Fibroblast of lung (primary cell): Measurements from ENCODE around the gene SEC24C. TPM values are rescaled to one million over a fixed set of nuclear protein-coding genes. Genes with fewer than 3 reads are reported as not detected.

Experiments used
- DNase-seq, 2 donors: peaks; one replicate each; pipeline versions ENCODE4 v3.0.0 to v3.0.0-alpha.2; 2010; ENCODE audit warnings: low read depth in 2 of 2
- H2AFZ ChIP-seq: 2 replicates; pipeline ENCODE4 v1.5.1; 2012; ENCODE audit warnings: low read length, control low read depth, inconsistent platforms
- H3K27ac ChIP-seq: 2 replicates; pipeline ENCODE4 v1.5.1; 2011; ENCODE audit warnings: low read length, control low read depth; ENCODE audit not compliant: insufficient read depth
- H3K27me3 ChIP-seq: 2 replicates; pipeline ENCODE4 v1.5.1; 2011; ENCODE audit warnings: mild to moderate bottlenecking, low read length; ENCODE audit not compliant: control insufficient read depth, insufficient read depth
- H3K36me3 ChIP-seq: 2 replicates; pipeline ENCODE4 v1.5.1; 2011; ENCODE audit warnings: low read length; ENCODE audit not compliant: control insufficient read depth, insufficient read depth
- H3K4me1 ChIP-seq: 2 replicates; pipeline ENCODE4 v1.5.1; 2011; ENCODE audit warnings: low read length; ENCODE audit not compliant: control insufficient read depth, insufficient read depth; ENCODE audit errors: extremely low read depth
- H3K4me2 ChIP-seq: 2 replicates; pipeline ENCODE4 v1.5.1; 2011; ENCODE audit warnings: low read length, control low read depth; ENCODE audit not compliant: insufficient read depth; ENCODE audit errors: extremely low read depth
- H3K4me3 ChIP-seq, 4 experiments: fragments of 200-600 bp in 1 of 4; sonication (generic) in 1 of 4; replicated peaks in 1 of 4; 2 replicates each; pipeline ENCODE4 v1.5.1; 2011 to 2016; ENCODE audit warnings: low read length in 4 of 4, low read depth in 3 of 4, mild to moderate bottlenecking in 3 of 4, control low read depth in 2 of 4, inconsistent platforms in 1 of 4, mixed read lengths in 1 of 4; ENCODE audit not compliant: insufficient read depth in 1 of 4; ENCODE audit errors: control extremely low read depth in 1 of 4
- H3K79me2 ChIP-seq: 2 replicates; pipeline ENCODE4 v1.5.1; 2012; ENCODE audit warnings: mild to moderate bottlenecking, low read length, inconsistent platforms; ENCODE audit not compliant: control insufficient read depth, insufficient read depth
- H3K9ac ChIP-seq: 2 replicates; pipeline ENCODE4 v1.5.1; 2011; ENCODE audit warnings: mild to moderate bottlenecking, low read length, control low read depth; ENCODE audit not compliant: insufficient read depth
- H3K9me3 ChIP-seq: 2 replicates; pipeline ENCODE4 v1.5.1; 2012; ENCODE audit warnings: low read depth, low read length; ENCODE audit not compliant: control insufficient read depth, insufficient read depth
- H4K20me1 ChIP-seq: 2 replicates; pipeline ENCODE4 v1.5.1; 2011; ENCODE audit warnings: low read length; ENCODE audit not compliant: control insufficient read depth, insufficient read depth; ENCODE audit errors: extremely low read depth
- EZH2 ChIP-seq: IDR thresholded peaks from 2 replicates; pipeline ENCODE4 v1.5.1; 2012; ENCODE audit warnings: low read length, control low read depth, mild to moderate bottlenecking; ENCODE audit errors: missing control alignments
- polyA plus RNA-seq, 2 donors: library from polyadenylated mRNA; depleted of rRNA in 1 of 2; stranded (reverse) in 1 of 2; unstranded in 1 of 2; fragments of >200 nt; gene quantifications; 2 replicates each; pipeline ENCODE4 v1.2.1, GENCODE V29; 2011 to 2012; ENCODE audit warnings: missing spikeins in 1 of 2
- total RNA-seq: library from RNA; depleted of rRNA; stranded (reverse); fragments of >200 nt; gene quantifications from 2 replicates; pipeline ENCODE4 v1.2.1, GENCODE V29; 2014
- TF ChIP-seq, protein P1 (sequence below), 2 donors: IDR thresholded peaks in 1 of 2; conservative IDR thresholded peaks in 1 of 2; 1 replicate in 1 of 2; 2 replicates in 1 of 2; pipeline ENCODE4 v1.5.1; 2011 to 2012; ENCODE audit warnings: low read length in 2 of 2, control low read depth in 1 of 2, inconsistent platforms in 1 of 2, low read depth in 1 of 2, mild to moderate bottlenecking in 1 of 2

Gene SEC24C
- total and polyA plus RNA-seq, 2 donors (not counting 1 experiment from before 2014, with no cell fraction given) = 58.0 to 60.4 TPM

DNA sequence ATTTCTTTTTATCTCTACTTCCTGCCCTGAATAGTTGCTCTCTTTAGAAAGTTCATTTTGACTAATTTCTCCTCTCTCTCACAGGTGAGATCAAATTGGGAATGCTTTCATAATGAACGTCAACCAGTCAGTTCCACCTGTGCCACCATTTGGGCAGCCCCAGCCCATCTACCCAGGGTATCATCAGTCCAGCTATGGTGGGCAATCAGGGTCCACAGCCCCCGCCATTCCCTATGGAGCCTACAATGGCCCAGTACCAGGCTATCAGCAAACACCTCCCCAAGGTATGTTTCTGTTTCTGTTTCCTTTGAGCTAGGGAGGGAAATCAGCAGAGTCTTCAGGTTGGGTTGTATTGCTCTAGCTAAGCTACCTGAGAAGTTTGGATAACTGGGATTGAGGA lies 2.5 kb downstream of the SEC24C start:
- Histone ChIP-seq H3K27me3 (no peaks in the 10 kb centered on the region), H3K9me3 (no peaks in the 10 kb centered on the region), H2AFZ (no peak overlapping the region), H3K36me3 (peaks cover 11% of the 10 kb centered on the region), H3K9ac (no peak overlapping the region), H3K4me2 (no peak overlapping the region), H3K79me2 (peaks cover 59% of the 10 kb centered on the region), H3K27ac (no peak overlapping the region), H3K4me1 (no peaks in the 10 kb centered on the region), H3K4me3 (no peak overlapping the region), H4K20me1 (no peaks in the 10 kb centered on the region)
- TF ChIP-seq, protein P1, sequence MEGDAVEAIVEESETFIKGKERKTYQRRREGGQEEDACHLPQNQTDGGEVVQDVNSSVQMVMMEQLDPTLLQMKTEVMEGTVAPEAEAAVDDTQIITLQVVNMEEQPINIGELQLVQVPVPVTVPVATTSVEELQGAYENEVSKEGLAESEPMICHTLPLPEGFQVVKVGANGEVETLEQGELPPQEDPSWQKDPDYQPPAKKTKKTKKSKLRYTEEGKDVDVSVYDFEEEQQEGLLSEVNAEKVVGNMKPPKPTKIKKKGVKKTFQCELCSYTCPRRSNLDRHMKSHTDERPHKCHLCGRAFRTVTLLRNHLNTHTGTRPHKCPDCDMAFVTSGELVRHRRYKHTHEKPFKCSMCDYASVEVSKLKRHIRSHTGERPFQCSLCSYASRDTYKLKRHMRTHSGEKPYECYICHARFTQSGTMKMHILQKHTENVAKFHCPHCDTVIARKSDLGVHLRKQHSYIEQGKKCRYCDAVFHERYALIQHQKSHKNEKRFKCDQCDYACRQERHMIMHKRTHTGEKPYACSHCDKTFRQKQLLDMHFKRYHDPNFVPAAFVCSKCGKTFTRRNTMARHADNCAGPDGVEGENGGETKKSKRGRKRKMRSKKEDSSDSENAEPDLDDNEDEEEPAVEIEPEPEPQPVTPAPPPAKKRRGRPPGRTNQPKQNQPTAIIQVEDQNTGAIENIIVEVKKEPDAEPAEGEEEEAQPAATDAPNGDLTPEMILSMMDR (conservative IDR thresholded peaks at IDR 0.05 in 1 of 2, IDR thresholded peaks at IDR 0.05 in 1 of 2; ENCODE audit: low read depth in 1 of 2, low read length in 2 of 2) = no peak
- no peak for TF ChIP-seq EZH2
- DNase-seq = no peak

DNA sequence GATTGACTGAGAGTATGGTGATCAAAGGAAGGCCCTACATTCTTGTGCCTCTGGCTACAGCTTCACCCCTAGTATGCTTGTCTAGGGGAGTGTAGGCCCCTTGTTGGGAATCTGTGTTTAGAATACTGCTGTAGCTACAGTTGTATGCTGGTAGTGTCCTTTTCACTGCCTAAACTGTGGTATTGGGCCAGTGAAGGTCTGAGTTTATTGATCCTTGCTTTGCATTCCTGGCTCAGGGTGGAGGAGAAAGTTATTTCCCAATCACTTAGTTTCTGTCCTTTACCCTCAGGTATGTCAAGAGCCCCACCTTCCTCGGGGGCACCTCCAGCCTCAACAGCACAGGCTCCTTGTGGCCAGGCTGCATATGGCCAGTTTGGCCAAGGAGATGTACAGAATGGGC lies 6.6 kb downstream of the SEC24C start:
- no peaks in the 10 kb centered on the region for H4K20me1 ChIP-seq
- H3K27ac ChIP-seq = no peak overlapping the region
- no peaks in the 10 kb centered on the region for H3K4me1 ChIP-seq
- no peak overlapping the region for H3K4me3 ChIP-seq
- H3K36me3 ChIP-seq = peaks cover 13% of the 10 kb centered on the region
- no peak overlapping the region for H3K9ac ChIP-seq
- H3K4me2 ChIP-seq = no peak overlapping the region
- peaks cover 32% of the 10 kb centered on the region for H3K79me2 ChIP-seq
- H3K27me3 ChIP-seq = no peaks in the 10 kb centered on the region
- DNase-seq = no peak
- TF ChIP-seq EZH2 = no peak
- TF ChIP-seq, protein P1 (conservative IDR thresholded peaks at IDR 0.05 in 1 of 2, IDR thresholded peaks at IDR 0.05 in 1 of 2; ENCODE audit: low read depth in 1 of 2, low read length in 2 of 2) = no peak
- H2AFZ ChIP-seq = no peak overlapping the region
- H3K9me3 ChIP-seq = no peaks in the 10 kb centered on the region

DNA sequence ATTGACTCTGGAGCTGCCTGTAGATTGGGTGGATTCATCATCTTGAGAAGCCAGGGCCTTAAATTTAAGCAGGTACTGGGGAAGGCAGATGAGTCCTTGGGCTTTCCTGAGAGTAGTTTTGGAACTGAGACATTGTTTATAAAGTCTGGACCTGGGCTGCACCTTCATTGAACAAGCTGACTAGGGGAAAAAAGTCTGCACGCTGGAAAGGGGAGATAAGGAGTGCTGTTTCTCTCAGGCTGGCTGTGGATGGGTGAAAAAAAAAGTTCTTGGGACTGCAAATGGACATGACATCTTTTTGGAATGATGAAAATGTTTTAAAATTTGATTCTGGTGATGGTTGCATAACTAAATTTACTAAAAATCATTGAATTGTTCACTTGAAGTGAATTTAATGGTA lies 12.0 kb downstream of the SEC24C start:
- H3K79me2 ChIP-seq = peaks cover 1% of the 10 kb centered on the region
- H3K9ac ChIP-seq = no peak overlapping the region
- TF ChIP-seq EZH2 = no peak
- TF ChIP-seq, protein P1 (conservative IDR thresholded peaks at IDR 0.05 in 1 of 2, IDR thresholded peaks at IDR 0.05 in 1 of 2; ENCODE audit: low read depth in 1 of 2, low read length in 2 of 2) = no peak
- no peak overlapping the region for H3K4me2 ChIP-seq
- H3K9me3 ChIP-seq = no peaks in the 10 kb centered on the region
- no peaks in the 10 kb centered on the region for H3K27me3 ChIP-seq
- H3K27ac ChIP-seq = no peak overlapping the region
- peaks cover 12% of the 10 kb centered on the region for H3K36me3 ChIP-seq
- H3K4me3 ChIP-seq = no peak overlapping the region
- H3K4me1 ChIP-seq = no peaks in the 10 kb centered on the region
- DNase-seq = no peak
- H2AFZ ChIP-seq = no peak overlapping the region
- no peaks in the 10 kb centered on the region for H4K20me1 ChIP-seq
